ENCODE measurements around the gene LTBP1. TPM values are rescaled to one million over a fixed set of nuclear protein-coding genes. Genes with fewer than 3 reads are reported as not detected.

The LTBP1 gene
- polyA plus RNA-seq, 1 donor (not counting 4 experiments of a cell fraction or from before 2014, with no cell fraction given) = 9.2 TPM

- Histone ChIP-seq H3K9ac (ENCODE audit: control insufficient read depth, extremely low read depth, insufficient read depth, low read length) (no peak overlapping the region), H4K20me1 (ENCODE audit: control insufficient read depth, extremely low read depth, insufficient read depth, low read length) (no peaks in the 10 kb centered on the region), H3K4me1 (ENCODE audit: control insufficient read depth, extremely low read depth, insufficient read depth, low read length) (peaks cover 6% of the 10 kb centered on the region), H3K9me1 (ENCODE audit: control insufficient read depth, extremely low read depth, insufficient read depth, low read length) (no peaks in the 10 kb centered on the region), H3K4me2 (ENCODE audit: control insufficient read depth, extremely low read depth, insufficient read depth, low read depth, low read length) (no peak overlapping the region), H3K27me3 (ENCODE audit: control insufficient read depth, extremely low read depth, insufficient read depth, low read length) (no peaks in the 10 kb centered on the region), H3K4me3 (ENCODE audit: control insufficient read depth in 2 of 3, extremely low read depth in 1 of 3, insufficient read depth in 2 of 3, low read depth in 1 of 3, low read length in 3 of 3) (no peak overlapping the region), H3K27ac (ENCODE audit: control insufficient read depth, insufficient read depth, low read length) (no peak overlapping the region), H3K36me3 (ENCODE audit: control insufficient read depth in 2 of 2, extremely low read depth in 1 of 2, insufficient read depth in 2 of 2, low read length in 2 of 2) (peaks cover 0 to 1% of the 10 kb centered on the region in 2 experiments), H3K9me3 (ENCODE audit: control insufficient read depth, low read depth, low read length) (no peaks in the 10 kb centered on the region), H2AFZ (ENCODE audit: control insufficient read depth, low read length) (no peak overlapping the region), H3K79me2 (ENCODE audit: control insufficient read depth, insufficient read depth, low read length) (no peaks in the 10 kb centered on the region)
- dilution Hi-C loops (cut with MboI; ENCODE audit: extremely low pct_ligation_motif_present, low sequenced_read_pairs) = no loop called here
- DNase-seq (ENCODE audit: low read depth, low spot score) (no peak), FAIRE-seq (no peak)
- TF ChIP-seq EZH2 (IDR thresholded peaks at IDR 0.05; ENCODE audit: low read length) = no peak
- no peak for TF ChIP-seq CTCF (optimal IDR thresholded peaks at IDR 0.05 in 1 of 3, IDR thresholded peaks at IDR 0.05 in 1 of 3, conservative IDR thresholded peaks at IDR 0.05 in 1 of 3; ENCODE audit: extremely low read depth in 1 of 3, insufficient read depth in 2 of 3, low read length in 3 of 3)
Observed at GRCh38 chr2:33246432-33246831, 299.7 kb downstream of the LTBP1 start.

GRCh38 chr2:33247365-33247764 is 300.6 kb downstream of the LTBP1 start:
- dilution Hi-C loops (cut with MboI; ENCODE audit: extremely low pct_ligation_motif_present, low sequenced_read_pairs) = no loop called here
- no peaks in the 10 kb centered on the region for H3K9me1 ChIP-seq (ENCODE audit: control insufficient read depth, extremely low read depth, insufficient read depth, low read length)
- no peak overlapping the region for H2AFZ ChIP-seq (ENCODE audit: control insufficient read depth, low read length)
- no peak for FAIRE-seq
- no peak for DNase-seq (ENCODE audit: low read depth, low spot score)
- no peak overlapping the region for H3K27ac ChIP-seq (ENCODE audit: control insufficient read depth, insufficient read depth, low read length)
- TF ChIP-seq EZH2 (IDR thresholded peaks at IDR 0.05; ENCODE audit: low read length) = no peak
- no peak for TF ChIP-seq CTCF (optimal IDR thresholded peaks at IDR 0.05 in 1 of 3, IDR thresholded peaks at IDR 0.05 in 1 of 3, conservative IDR thresholded peaks at IDR 0.05 in 1 of 3; ENCODE audit: extremely low read depth in 1 of 3, insufficient read depth in 2 of 3, low read length in 3 of 3)
- H3K4me1 ChIP-seq (ENCODE audit: control insufficient read depth, extremely low read depth, insufficient read depth, low read length) = peaks cover 6% of the 10 kb centered on the region
- H3K27me3 ChIP-seq (ENCODE audit: control insufficient read depth, extremely low read depth, insufficient read depth, low read length) = no peaks in the 10 kb centered on the region
- H3K4me2 ChIP-seq (ENCODE audit: control insufficient read depth, extremely low read depth, insufficient read depth, low read depth, low read length) = no peak overlapping the region
- H3K9ac ChIP-seq (ENCODE audit: control insufficient read depth, extremely low read depth, insufficient read depth, low read length) = no peak overlapping the region
- H3K36me3 ChIP-seq (ENCODE audit: control insufficient read depth in 2 of 2, extremely low read depth in 1 of 2, insufficient read depth in 2 of 2, low read length in 2 of 2) = peaks cover 0 to 1% of the 10 kb centered on the region in 2 experiments
- no peak overlapping the region for H3K4me3 ChIP-seq (ENCODE audit: control insufficient read depth in 2 of 3, extremely low read depth in 1 of 3, insufficient read depth in 2 of 3, low read depth in 1 of 3, low read length in 3 of 3)
- no peaks in the 10 kb centered on the region for H3K9me3 ChIP-seq (ENCODE audit: control insufficient read depth, low read depth, low read length)
- no peaks in the 10 kb centered on the region for H3K79me2 ChIP-seq (ENCODE audit: control insufficient read depth, insufficient read depth, low read length)
- H4K20me1 ChIP-seq (ENCODE audit: control insufficient read depth, extremely low read depth, insufficient read depth, low read length) = no peaks in the 10 kb centered on the region

Data from keratinocyte (primary cell).